ENCODE data around the gene AACS. TPM values are rescaled to one million over a fixed set of nuclear protein-coding genes. Genes with fewer than 3 reads are reported as not detected.

AACS gene
- total RNA-seq, 2 experiments from 2014 or later: 10.8 to 11.7 TPM

GRCh38 chr12:125128439-125129178 lies 63.4 kb downstream of the AACS start:
- POLR2A ChIA-PET: no interaction called here
- H3K27ac Mint-ChIP-seq: no peak overlapping the region
- H3K9me3 ChIP-seq (ENCODE audit: control insufficient read depth in 1 of 2, insufficient read depth in 1 of 2, low read length in 2 of 2): no peaks in the 10 kb centered on the region
- CTCF ChIA-PET: no interaction called here
- H3K4me3 Mint-ChIP-seq: no peak overlapping the region
- H3K9me3 Mint-ChIP-seq: no peaks in the 10 kb centered on the region
- DNase-seq: no peak
- no peaks in the 10 kb centered on the region for H3K4me1 Mint-ChIP-seq (ENCODE audit: low read depth)
- H3K27ac ChIP-seq (ENCODE audit: low read depth in 1 of 2, low read length in 2 of 2): no peak overlapping the region
- no peak for ATAC-seq (ENCODE audit: poor library complexity)
- no peak for TF ChIP-seq CTCF (IDR thresholded peaks at IDR 0.05)
- H3K4me1 ChIP-seq (ENCODE audit: insufficient read depth, low read length): no peaks in the 10 kb centered on the region
- H3K36me3 Mint-ChIP-seq (ENCODE audit: low read depth): peaks cover 48% of the 10 kb centered on the region
- intact Hi-C loops (cut with DNase I, micrococcal nuclease): no loop called here
- H3K27me3 ChIP-seq (ENCODE audit: control insufficient read depth in 1 of 2, insufficient read depth in 2 of 2, low read length in 2 of 2): no peaks in the 10 kb centered on the region
- no peak overlapping the region for H3K4me3 ChIP-seq (ENCODE audit: low read length)
- H3K27me3 Mint-ChIP-seq: no peaks in the 10 kb centered on the region
- H3K36me3 ChIP-seq (ENCODE audit: insufficient read depth, low read length): no peaks in the 10 kb centered on the region

- Histone ChIP-seq H3K4me3 (ENCODE audit: low read length) (no peak overlapping the region), H3K27ac (ENCODE audit: low read depth in 1 of 2, low read length in 2 of 2) (no peak overlapping the region), H3K36me3 (ENCODE audit: insufficient read depth, low read length) (no peaks in the 10 kb centered on the region), H3K4me1 (ENCODE audit: insufficient read depth, low read length) (no peaks in the 10 kb centered on the region), H3K9me3 (ENCODE audit: control insufficient read depth in 1 of 2, insufficient read depth in 1 of 2, low read length in 2 of 2) (no peaks in the 10 kb centered on the region), H3K27me3 (ENCODE audit: control insufficient read depth in 1 of 2, insufficient read depth in 2 of 2, low read length in 2 of 2) (no peaks in the 10 kb centered on the region)
- Mint-ChIP-seq H3K4me1 (ENCODE audit: low read depth) (no peaks in the 10 kb centered on the region), H3K27ac (no peak overlapping the region), H3K4me3 (no peak overlapping the region), H3K9me3 (no peaks in the 10 kb centered on the region), H3K36me3 (ENCODE audit: low read depth) (peaks cover 44% of the 10 kb centered on the region), H3K27me3 (no peaks in the 10 kb centered on the region)
- POLR2A ChIA-PET: no interaction called here
- intact Hi-C loops (cut with DNase I, micrococcal nuclease): no loop called here
- no peak for DNase-seq
- TF ChIP-seq CTCF (IDR thresholded peaks at IDR 0.05): no peak
- ATAC-seq (ENCODE audit: poor library complexity): no peak
- CTCF ChIA-PET: no interaction called here
Measured at GRCh38 chr12:125129179-125129571, 63.9 kb downstream of the AACS start.

DNA sequence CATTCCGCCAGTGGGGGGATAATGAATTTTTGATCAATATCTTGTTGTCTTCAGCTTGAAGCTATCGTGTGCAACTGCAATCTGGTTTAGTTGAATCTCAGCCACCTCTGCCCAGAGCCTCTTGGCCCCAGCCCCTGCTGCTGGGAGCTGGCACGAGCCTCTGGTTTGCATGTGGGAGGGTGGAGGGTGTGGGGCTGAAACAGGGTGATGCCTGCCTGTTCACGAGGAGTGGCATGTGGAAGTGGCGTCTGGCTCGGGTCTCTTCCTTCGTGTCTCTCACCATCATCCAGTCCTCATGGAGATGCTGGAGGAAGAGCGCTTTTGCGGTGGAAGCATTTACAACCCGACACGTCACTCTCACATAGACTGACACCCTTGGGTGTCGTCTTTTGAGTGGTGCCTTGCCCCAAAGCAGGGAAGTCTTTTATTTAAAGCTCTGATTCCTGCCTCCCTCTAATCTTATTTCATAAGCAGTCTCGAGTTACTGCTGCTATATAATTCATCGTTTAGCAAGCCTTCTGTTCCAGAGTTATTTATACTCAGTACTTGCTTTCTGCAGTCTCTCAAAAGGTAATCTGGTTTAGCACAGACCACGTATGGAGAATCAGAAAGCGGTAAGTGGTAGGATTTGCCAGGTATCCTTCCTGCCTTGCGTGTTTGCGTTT lies 64.5 kb downstream of the AACS start:
- intact Hi-C loops (cut with DNase I, micrococcal nuclease): no loop called here
- H3K9me3 ChIP-seq (ENCODE audit: control insufficient read depth in 1 of 2, insufficient read depth in 1 of 2, low read length in 2 of 2): no peaks in the 10 kb centered on the region
- no peaks in the 10 kb centered on the region for H3K27me3 ChIP-seq (ENCODE audit: control insufficient read depth in 1 of 2, insufficient read depth in 2 of 2, low read length in 2 of 2)
- Mint-ChIP-seq H3K4me1 (ENCODE audit: low read depth) (no peaks in the 10 kb centered on the region), H3K27me3 (no peaks in the 10 kb centered on the region), H3K27ac (no peak overlapping the region), H3K9me3 (no peaks in the 10 kb centered on the region), H3K4me3 (no peak overlapping the region), H3K36me3 (ENCODE audit: low read depth) (peaks cover 43% of the 10 kb centered on the region)
- ChIA-PET POLR2A (no interaction called here), CTCF (no interaction called here)
- H3K4me3 ChIP-seq (ENCODE audit: low read length): no peak overlapping the region
- no peak overlapping the region for H3K27ac ChIP-seq (ENCODE audit: low read depth in 1 of 2, low read length in 2 of 2)
- no peaks in the 10 kb centered on the region for H3K4me1 ChIP-seq (ENCODE audit: insufficient read depth, low read length)
- no peak for TF ChIP-seq CTCF (IDR thresholded peaks at IDR 0.05)
- DNase-seq: no peak
- no peaks in the 10 kb centered on the region for H3K36me3 ChIP-seq (ENCODE audit: insufficient read depth, low read length)
- ATAC-seq (ENCODE audit: poor library complexity): no peak
